Activated T-cell treated with anti-CD3 and anti-CD28 coated beads, Interleukin-2, amount 50 U/mL, for 72 hours (primary cell): Measurements from ENCODE around the gene LTBP3. TPM values are rescaled to one million over a fixed set of nuclear protein-coding genes. Genes with fewer than 3 reads are reported as not detected.

Source experiments
- ATAC-seq, 2 donors: fragments of 150-1000 bp; cut with Tn5 transposase; replicated peaks in 1 of 2; 2 replicates each; pipeline ENCODE4 v1.10.0; 2021; ENCODE audit warnings: moderate library complexity in 2 of 2, mild to moderate bottlenecking in 1 of 2
- DNase-seq, 2 donors: peaks; one replicate each; pipeline ENCODE4 v3.0.0; 2021 to 2022; ENCODE audit warnings: mixed read lengths in 1 of 2
- H3K27ac Mint-ChIP-seq: one replicate; pipeline ENCODE4 v1.8.0; 2022; ENCODE audit warnings: mild to moderate bottlenecking, moderate library complexity, mixed read lengths
- H3K27me3 Mint-ChIP-seq: one replicate; pipeline ENCODE4 v1.8.0; 2022; ENCODE audit warnings: low read depth, mixed read lengths
- H3K36me3 Mint-ChIP-seq, 2 donors: one replicate each; pipeline ENCODE4 v1.8.0; 2022; ENCODE audit warnings: mixed read lengths in 2 of 2, mild to moderate bottlenecking in 1 of 2; ENCODE audit not compliant: insufficient read depth in 2 of 2
- H3K4me1 Mint-ChIP-seq: one replicate; pipeline ENCODE4 v1.8.0; 2022; ENCODE audit warnings: low read depth, mixed read lengths
- H3K4me3 Mint-ChIP-seq, 2 donors: one replicate each; pipeline ENCODE4 v1.8.0; 2022; ENCODE audit warnings: mild to moderate bottlenecking in 2 of 2, mixed read lengths in 2 of 2, moderate library complexity in 2 of 2
- H3K9me3 Mint-ChIP-seq, 2 donors: one replicate each; pipeline ENCODE4 v1.8.0; 2022; ENCODE audit warnings: mixed read lengths in 2 of 2
- total RNA-seq, 2 donors: library from RNA; stranded (reverse); gene quantifications; one replicate each; pipeline ENCODE4 v1.2.3, GENCODE V29; 2022

LTBP3 gene
- total RNA-seq, 2 donors from 2014 or later, result 106 TPM

GRCh38 chr11:65552388-65552951, 5.7 kb downstream of the LTBP3 start:
- DNase-seq, result no peak
- H3K27ac Mint-ChIP-seq, result no peak overlapping the region
- H3K27me3 Mint-ChIP-seq, result no peaks in the 10 kb centered on the region
- no peaks in the 10 kb centered on the region for H3K9me3 Mint-ChIP-seq
- H3K4me3 Mint-ChIP-seq, result peak overlapping the region; percentile 18 to 38
- H3K4me1 Mint-ChIP-seq, result peaks cover 77% of the 10 kb centered on the region
- no peak for ATAC-seq
- peaks cover 13 to 23% of the 10 kb centered on the region in 2 donors for H3K36me3 Mint-ChIP-seq

DNA sequence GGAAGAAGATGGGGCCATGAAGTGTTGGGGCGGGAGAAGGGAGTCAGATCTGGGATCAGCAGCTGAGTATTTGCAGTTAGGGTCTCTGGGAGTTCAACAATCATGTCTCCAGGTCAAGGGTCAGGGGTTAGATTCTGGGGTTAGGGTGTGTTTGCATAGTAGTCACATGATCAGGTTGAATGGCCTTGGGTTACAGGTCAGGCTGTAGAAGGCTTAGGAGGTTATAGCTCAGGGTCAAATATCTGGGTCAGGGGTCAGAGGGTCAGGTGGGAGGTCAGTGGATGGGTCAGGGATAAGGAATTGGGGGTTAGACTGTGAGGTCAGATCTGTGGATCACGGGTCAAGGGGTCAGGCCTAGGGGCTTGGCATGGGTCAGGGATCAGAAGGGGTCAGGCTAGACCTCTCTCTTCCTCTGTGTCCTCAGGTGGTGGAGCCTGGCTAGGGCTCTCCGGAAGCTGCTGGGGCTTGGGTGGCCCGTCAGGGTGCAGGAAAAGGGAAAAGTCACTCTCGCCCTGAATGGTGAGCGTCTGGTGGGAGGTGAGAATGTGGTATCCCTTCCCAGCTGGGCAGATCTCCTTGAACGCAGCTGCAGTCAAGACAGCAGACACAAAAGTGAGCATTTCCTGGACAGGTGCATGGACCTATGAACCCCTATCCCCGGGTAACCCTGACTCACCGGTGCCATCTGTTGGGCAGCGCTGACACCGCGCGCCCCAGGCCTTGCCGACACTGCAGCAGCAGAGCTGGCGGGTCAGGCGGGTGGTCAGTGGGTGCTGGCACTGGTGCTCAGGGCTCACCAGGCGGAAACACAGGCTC, 6.4 kb downstream of the LTBP3 start:
- Mint-ChIP-seq H3K4me3 (peak overlapping the region in 1 of 2 donors; percentile 38), H3K9me3 (no peaks in the 10 kb centered on the region), H3K27me3 (no peaks in the 10 kb centered on the region), H3K36me3 (peaks cover 13 to 23% of the 10 kb centered on the region in 2 donors), H3K27ac (peak overlapping the region; percentile 5), H3K4me1 (peaks cover 77% of the 10 kb centered on the region)
- DNase-seq (peak; percentile 75 to 76), ATAC-seq (peak; percentile 47)

DNA sequence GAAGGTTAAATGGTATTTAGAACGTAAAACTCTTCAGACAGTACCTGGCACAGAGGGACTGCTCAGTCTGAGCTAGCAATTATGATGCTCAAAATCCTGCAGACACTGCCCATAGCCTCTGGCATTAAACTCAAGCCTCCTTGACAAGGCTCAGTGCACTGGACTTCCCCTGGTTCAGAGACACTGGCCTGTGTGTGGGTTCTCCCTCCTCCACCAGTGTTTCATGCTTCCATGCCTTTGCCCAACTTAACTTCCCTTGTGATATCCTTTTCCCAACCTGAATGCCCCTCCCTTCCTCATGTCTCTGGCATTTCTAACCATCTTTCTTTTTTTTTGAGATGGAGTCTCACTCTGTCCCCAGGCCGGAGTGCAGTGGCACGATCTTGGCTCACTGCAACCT, 9.1 kb downstream of the LTBP3 start:
- no peaks in the 10 kb centered on the region for H3K9me3 Mint-ChIP-seq
- no peaks in the 10 kb centered on the region for H3K27me3 Mint-ChIP-seq
- no peak overlapping the region for H3K4me3 Mint-ChIP-seq
- H3K4me1 Mint-ChIP-seq, result peaks cover 65% of the 10 kb centered on the region
- no peak for ATAC-seq
- peaks cover 15 to 27% of the 10 kb centered on the region in 2 donors for H3K36me3 Mint-ChIP-seq
- no peak for DNase-seq
- no peak overlapping the region for H3K27ac Mint-ChIP-seq

DNA sequence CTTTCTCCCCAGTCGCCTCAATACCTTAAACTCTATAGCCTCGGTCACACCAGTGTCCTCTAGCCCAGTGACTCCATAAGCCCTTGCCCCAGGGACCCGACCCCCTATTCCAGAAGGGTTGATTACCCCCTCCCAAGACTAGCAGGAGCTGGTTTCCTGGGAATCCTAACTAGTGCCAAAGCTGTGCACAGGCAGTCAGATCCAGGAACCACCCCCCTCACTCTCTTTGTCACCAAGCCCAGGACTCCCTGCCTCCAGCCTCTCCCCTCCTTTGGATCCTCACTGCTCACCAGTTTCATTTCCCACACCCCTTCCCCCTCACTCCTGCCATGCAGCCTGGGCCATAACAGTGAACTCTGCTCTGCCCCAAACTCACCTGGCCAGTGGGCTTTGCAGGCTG, 9.8 kb downstream of the LTBP3 start:
- Mint-ChIP-seq H3K36me3 (peaks cover 15 to 29% of the 10 kb centered on the region in 2 donors), H3K27ac (no peak overlapping the region), H3K27me3 (no peaks in the 10 kb centered on the region), H3K4me3 (peak overlapping the region; percentile 31 to 69), H3K9me3 (no peaks in the 10 kb centered on the region), H3K4me1 (peaks cover 63% of the 10 kb centered on the region)
- ATAC-seq, result no peak
- no peak for DNase-seq

DNA sequence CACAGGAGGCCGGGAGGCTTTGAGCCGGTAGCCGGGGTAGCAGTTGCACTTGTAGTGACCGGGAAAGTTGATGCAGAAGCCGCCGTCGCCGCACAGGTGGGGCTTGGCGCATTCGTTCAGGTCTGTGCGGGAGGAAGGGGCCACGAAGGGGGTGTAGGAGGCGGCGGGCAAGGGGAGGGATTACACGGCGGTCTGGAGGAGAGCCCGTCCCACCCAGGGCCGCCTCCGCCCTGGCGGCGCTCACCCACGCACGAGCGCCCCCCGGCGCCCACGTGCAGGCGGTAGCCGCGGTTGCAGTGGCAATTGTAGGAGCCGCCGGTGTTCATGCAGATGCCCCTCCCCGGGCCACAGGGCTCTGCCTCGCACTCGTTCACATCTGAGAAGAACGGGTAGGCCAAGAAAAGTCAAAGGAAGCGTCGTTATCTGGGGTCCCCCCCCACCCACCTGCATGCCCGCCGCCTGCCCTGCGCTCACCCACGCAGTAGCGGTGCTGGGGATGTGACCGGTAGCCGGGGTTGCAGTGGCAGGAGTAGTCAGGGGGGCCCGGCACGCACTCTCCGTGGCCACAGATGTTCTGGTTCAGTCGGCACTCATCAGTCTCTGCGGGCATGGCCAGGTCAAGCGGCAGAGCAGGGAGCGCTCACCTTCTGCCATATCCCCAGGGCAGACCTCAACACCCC, 10.6 kb downstream of the LTBP3 start:
- Mint-ChIP-seq H3K4me1 (peaks cover 59% of the 10 kb centered on the region), H3K36me3 (peaks cover 18 to 33% of the 10 kb centered on the region in 2 donors), H3K27ac (no peak overlapping the region), H3K9me3 (no peaks in the 10 kb centered on the region), H3K27me3 (no peaks in the 10 kb centered on the region), H3K4me3 (peak overlapping the region; percentile 84 to 90)
- no peak for DNase-seq
- ATAC-seq, result no peak

GRCh38 chr11:65546217-65546958, 11.8 kb downstream of the LTBP3 start:
- H3K27me3 Mint-ChIP-seq, result no peaks in the 10 kb centered on the region
- ATAC-seq (peak; percentile 87 to 88), DNase-seq (peak; percentile 98 to 100)
- H3K36me3 Mint-ChIP-seq, result peaks cover 16 to 31% of the 10 kb centered on the region in 2 donors
- peak overlapping the region; percentile 84 for H3K27ac Mint-ChIP-seq
- H3K9me3 Mint-ChIP-seq, result no peaks in the 10 kb centered on the region
- H3K4me3 Mint-ChIP-seq, result peak overlapping the region; percentile 84 to 90
- peaks cover 59% of the 10 kb centered on the region for H3K4me1 Mint-ChIP-seq

- no peak for DNase-seq
- peak overlapping the region; percentile 84 to 90 for H3K4me3 Mint-ChIP-seq
Observed at GRCh38 chr11:65545853-65546216, 12.3 kb downstream of the LTBP3 start.

GRCh38 chr11:65542738-65543390, 15.3 kb downstream of the LTBP3 start:
- peaks cover 5 to 14% of the 10 kb centered on the region in 2 donors for H3K36me3 Mint-ChIP-seq
- DNase-seq, result no peak
- H3K9me3 Mint-ChIP-seq, result no peaks in the 10 kb centered on the region
- H3K4me1 Mint-ChIP-seq, result peaks cover 46% of the 10 kb centered on the region
- no peak overlapping the region for H3K27ac Mint-ChIP-seq
- H3K27me3 Mint-ChIP-seq, result no peaks in the 10 kb centered on the region
- no peak for ATAC-seq
- H3K4me3 Mint-ChIP-seq, result no peak overlapping the region

More at GRCh38 chr11:65545853-65546216, 12.3 kb downstream of the LTBP3 start:
- H3K36me3 Mint-ChIP-seq, result peaks cover 16 to 30% of the 10 kb centered on the region in 2 donors
- H3K9me3 Mint-ChIP-seq, result no peaks in the 10 kb centered on the region
- peak overlapping the region; percentile 84 for H3K27ac Mint-ChIP-seq
- no peaks in the 10 kb centered on the region for H3K27me3 Mint-ChIP-seq
- peaks cover 61% of the 10 kb centered on the region for H3K4me1 Mint-ChIP-seq
- peak in 1 of 2 donors; percentile 0 for ATAC-seq

GRCh38 chr11:65541093-65541982, 16.8 kb downstream of the LTBP3 start:
- ATAC-seq (no peak), DNase-seq (no peak)
- H3K4me3 Mint-ChIP-seq, result peak overlapping the region; percentile 84 to 86
- H3K27me3 Mint-ChIP-seq, result no peaks in the 10 kb centered on the region
- H3K4me1 Mint-ChIP-seq, result peaks cover 36% of the 10 kb centered on the region
- no peaks in the 10 kb centered on the region for H3K9me3 Mint-ChIP-seq
- peak overlapping the region; percentile 72 for H3K27ac Mint-ChIP-seq
- peaks cover 5 to 13% of the 10 kb centered on the region in 2 donors for H3K36me3 Mint-ChIP-seq

- Mint-ChIP-seq H3K27me3 (no peaks in the 10 kb centered on the region), H3K36me3 (peaks cover 4 to 13% of the 10 kb centered on the region in 2 donors), H3K4me1 (peaks cover 28% of the 10 kb centered on the region), H3K9me3 (no peaks in the 10 kb centered on the region), H3K27ac (no peak overlapping the region), H3K4me3 (peak overlapping the region; percentile 84 to 86)
- ATAC-seq (peak; percentile 86 to 90), DNase-seq (peak; percentile 90)
Observed at GRCh38 chr11:65540290-65541092, 17.7 kb downstream of the LTBP3 start.

DNA sequence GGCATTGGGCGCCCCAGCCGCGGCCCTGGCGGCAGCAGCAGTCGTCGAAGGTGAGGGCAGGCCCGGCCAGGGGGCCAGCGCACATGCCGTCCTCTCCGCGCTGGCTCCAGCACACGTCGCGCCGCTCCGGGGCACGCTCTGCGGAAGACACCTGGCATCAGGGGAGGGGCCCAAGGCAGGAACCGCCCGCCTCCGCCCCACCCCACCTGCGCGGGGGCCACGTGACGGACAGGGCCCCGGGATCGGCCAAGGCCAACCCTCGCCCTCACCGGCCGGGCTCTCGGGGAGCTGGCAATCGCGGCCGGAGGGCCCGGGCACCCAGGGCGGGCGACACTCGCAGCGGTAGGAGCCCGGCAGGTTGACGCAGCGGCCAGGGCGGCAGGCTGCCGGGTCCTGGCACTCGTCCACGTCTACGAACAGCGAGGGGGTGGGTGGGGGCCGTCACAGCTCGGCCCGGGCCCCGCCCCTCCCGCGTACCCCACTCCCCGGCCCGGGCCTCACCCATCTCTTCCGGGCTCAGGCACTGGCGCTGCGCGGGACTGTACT, 18.3 kb downstream of the LTBP3 start:
- no peaks in the 10 kb centered on the region for H3K27me3 Mint-ChIP-seq
- H3K4me1 Mint-ChIP-seq, result peaks cover 25% of the 10 kb centered on the region
- peak overlapping the region; percentile 84 to 86 for H3K4me3 Mint-ChIP-seq
- DNase-seq, result no peak
- H3K36me3 Mint-ChIP-seq, result peaks cover 2 to 13% of the 10 kb centered on the region in 2 donors
- H3K27ac Mint-ChIP-seq, result no peak overlapping the region
- H3K9me3 Mint-ChIP-seq, result no peaks in the 10 kb centered on the region
- ATAC-seq, result peak; percentile 75 to 78
